Urinary bladder (tissue), 4 donors: ENCODE data around the gene RPTOR. TPM values are rescaled to one million over a fixed set of nuclear protein-coding genes. Genes with fewer than 3 reads are reported as not detected.
"Not testable (repeated sequence)": the region's sequence is repeated elsewhere in the genome, so short reads cannot be mapped to it uniquely, and the experiment has no call there.

ENCODE experiments used
- DNase-seq: peaks from one replicate; pipeline ENCODE4 v3.0.0-alpha.2; 2015; ENCODE audit errors: extremely low spot score
- H3K27ac ChIP-seq: one replicate; pipeline ENCODE4 v1.5.1; 2013; ENCODE audit warnings: low read depth, mild to moderate bottlenecking, moderate library complexity
- H3K36me3 ChIP-seq: one replicate; pipeline ENCODE4 v1.6.1; 2013; ENCODE audit warnings: mild to moderate bottlenecking, moderate library complexity; ENCODE audit not compliant: insufficient read depth
- H3K4me1 ChIP-seq: one replicate; pipeline ENCODE4 v1.6.1; 2013; ENCODE audit warnings: mild to moderate bottlenecking, moderate library complexity; ENCODE audit not compliant: insufficient read depth
- H3K4me3 ChIP-seq: one replicate; pipeline ENCODE4 v1.5.1; 2013; ENCODE audit warnings: low read depth, low read length
- WGBS: extraction: QIAGEN DNeasy Blood & Tissue Kit; methylation state at CpG from one replicate; pipeline ENCODE4 v1.1.7; 2013; 5-methylcytosine and 5-hydroxymethylcytosine counted together
- polyA plus RNA-seq: library from polyadenylated mRNA; stranded (reverse); fragments of 200-250 nt; gene quantifications from one replicate; pipeline ENCODE4 v1.2.3, GENCODE V29; 2013
- total RNA-seq: library from RNA; depleted of rRNA; stranded (reverse); fragments of >200 nt; gene quantifications from one replicate; pipeline ENCODE4 v1.2.3, GENCODE V29; 2014
- donor health status: healthy with polysubstance abuse.
- donor health status: healthy.

RPTOR gene
- total and polyA plus RNA-seq, 2 donors = 23.5 to 54.1 TPM

DNA sequence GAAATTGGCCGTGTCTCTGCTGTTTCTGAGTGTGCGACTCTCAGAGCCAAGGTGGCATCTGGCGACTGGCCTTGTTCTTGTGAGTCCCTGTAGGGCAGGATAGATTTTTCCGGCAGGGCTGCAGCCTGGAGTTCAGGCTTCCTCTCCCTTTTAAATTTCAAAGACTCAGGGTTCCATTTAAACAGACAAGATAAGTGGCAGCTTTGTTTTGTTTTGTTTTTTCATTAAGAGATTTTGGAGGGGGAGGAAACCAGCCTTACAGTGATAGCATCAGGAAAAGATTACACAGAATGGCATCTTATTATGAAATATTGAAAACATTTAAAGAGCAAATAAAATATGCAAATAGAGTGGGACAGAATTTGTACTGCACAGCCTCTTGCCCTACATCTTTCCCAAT is 151.3 kb downstream of the RPTOR start:
- Histone ChIP-seq H3K36me3 (no peaks in the 10 kb centered on the region), H3K27ac (no peak overlapping the region), H3K4me3 (no peak overlapping the region), H3K4me1 (no peaks in the 10 kb centered on the region)
- no peak for DNase-seq
- 61% methylated on average over 4 of the region's 4 CpGs for WGBS

DNA sequence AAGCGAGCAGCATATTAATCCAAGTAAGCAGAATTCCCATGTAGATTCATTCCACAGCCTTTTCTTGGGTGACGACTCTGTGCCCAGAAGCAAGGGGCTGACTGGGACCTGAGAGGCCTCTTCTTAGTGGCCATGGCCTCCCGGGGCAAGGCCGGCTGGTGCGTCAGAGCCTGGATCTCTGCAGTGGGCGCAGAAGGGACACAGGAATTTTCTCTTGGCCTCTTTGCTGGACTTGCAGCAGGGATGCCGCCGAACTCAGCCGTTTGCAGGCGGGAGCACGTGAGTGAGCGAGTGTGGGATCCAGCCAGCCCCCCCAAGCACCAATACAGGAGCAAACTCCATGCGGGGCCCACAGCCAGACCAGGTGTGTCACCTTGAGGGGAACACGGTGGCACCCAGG is 151.8 kb downstream of the RPTOR start:
- 76% methylated on average over 14 of the region's 14 CpGs for WGBS
- no peak overlapping the region for H3K27ac ChIP-seq
- H3K36me3 ChIP-seq = no peaks in the 10 kb centered on the region
- no peak overlapping the region for H3K4me3 ChIP-seq
- no peaks in the 10 kb centered on the region for H3K4me1 ChIP-seq
- no peak for DNase-seq

DNA sequence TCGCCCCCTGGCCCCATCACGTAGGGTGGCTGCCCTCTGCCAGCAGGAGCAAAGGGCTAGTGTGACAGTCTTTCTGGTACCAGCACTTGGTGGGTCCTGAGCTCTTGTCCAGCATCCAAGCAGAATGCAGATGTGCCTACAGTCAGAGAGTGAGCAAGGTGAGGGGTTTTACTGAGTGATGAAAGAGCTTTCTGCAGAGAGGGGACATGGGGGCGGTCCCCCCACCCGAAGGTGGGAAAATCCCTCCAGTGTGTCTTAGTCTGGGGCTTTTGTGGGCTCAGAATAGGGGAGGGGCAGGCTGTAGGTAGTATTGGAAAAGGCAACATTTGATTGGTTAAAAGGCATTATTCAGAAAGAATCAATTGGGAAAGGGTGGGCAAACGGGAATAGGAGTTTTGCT is 152.3 kb downstream of the RPTOR start:
- DNase-seq = no peak
- WGBS = 91% methylated on average over 5 of the region's 5 CpGs
- Histone ChIP-seq H3K4me1 (no peaks in the 10 kb centered on the region), H3K27ac (no peak overlapping the region), H3K4me3 (no peak overlapping the region), H3K36me3 (no peaks in the 10 kb centered on the region)

DNA sequence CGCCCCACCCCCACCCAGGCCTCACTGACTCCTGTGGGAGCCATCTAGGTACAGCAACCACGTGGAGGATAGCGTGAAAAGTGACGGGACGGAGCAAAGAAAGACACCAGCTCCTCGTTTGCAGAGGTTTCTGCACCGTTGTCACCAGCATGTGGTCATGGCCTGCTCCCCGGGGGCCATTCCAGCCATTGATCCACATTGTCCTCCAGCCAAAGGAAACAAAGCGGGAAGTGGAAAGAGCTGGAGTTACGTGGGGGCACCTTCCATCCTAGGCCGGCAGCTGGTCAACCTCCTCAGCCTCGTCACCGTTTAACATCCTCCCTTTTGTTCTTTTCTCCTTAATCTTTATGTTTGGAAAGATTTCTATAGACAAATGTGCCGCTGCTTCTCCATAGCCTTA is 153.7 kb downstream of the RPTOR start:
- H3K36me3 ChIP-seq = no peaks in the 10 kb centered on the region
- H3K4me1 ChIP-seq = no peaks in the 10 kb centered on the region
- H3K4me3 ChIP-seq = no peak overlapping the region
- no peak for DNase-seq
- 86% methylated on average over 14 of the region's 14 CpGs for WGBS
- H3K27ac ChIP-seq = no peak overlapping the region

DNA sequence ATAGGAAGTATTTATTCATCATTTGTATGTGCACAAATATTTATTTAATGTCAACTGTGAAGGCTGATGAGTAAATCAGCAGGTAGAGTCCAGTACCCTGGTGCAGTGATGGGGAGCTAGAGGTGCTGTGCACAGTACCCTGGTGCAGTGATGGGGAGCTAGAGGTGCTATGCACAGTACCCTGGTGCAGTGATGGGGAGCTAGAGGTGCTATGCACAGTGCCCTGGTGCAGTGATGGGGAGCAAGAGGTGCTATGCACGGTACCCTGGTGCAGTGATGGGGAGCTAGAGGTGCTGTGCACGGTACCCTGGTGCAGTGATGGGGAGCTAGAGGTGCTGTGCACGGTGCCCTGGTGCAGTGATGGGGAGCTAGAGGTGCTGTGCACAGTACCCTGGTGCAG is 154.6 kb downstream of the RPTOR start:
- WGBS = 95% methylated on average over 3 of the region's 3 CpGs
- not testable (repeated sequence) for H3K4me1 ChIP-seq, H3K4me3 ChIP-seq, DNase-seq, H3K27ac ChIP-seq, H3K36me3 ChIP-seq

DNA sequence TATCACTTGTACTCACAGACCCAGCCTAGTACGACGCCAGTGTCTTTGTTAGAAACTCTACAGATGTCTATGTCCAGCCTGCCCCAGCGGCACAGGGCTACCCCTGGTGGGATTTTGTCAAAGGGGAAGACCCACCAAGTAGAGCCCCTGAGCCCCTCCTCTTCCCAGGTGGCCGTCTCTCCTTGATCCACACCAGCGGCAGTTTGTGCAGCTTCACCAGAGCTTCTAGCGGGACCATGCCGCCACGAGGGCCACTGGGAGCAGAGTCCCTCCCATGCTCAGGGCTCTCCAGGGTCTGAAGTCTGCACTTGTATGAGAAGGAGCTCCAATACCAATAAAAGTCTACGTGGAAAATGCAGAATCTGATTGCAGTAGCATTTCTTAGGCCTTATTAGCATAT is 157.1 kb downstream of the RPTOR start:
- 93% methylated on average over 9 of the region's 9 CpGs for WGBS

DNA sequence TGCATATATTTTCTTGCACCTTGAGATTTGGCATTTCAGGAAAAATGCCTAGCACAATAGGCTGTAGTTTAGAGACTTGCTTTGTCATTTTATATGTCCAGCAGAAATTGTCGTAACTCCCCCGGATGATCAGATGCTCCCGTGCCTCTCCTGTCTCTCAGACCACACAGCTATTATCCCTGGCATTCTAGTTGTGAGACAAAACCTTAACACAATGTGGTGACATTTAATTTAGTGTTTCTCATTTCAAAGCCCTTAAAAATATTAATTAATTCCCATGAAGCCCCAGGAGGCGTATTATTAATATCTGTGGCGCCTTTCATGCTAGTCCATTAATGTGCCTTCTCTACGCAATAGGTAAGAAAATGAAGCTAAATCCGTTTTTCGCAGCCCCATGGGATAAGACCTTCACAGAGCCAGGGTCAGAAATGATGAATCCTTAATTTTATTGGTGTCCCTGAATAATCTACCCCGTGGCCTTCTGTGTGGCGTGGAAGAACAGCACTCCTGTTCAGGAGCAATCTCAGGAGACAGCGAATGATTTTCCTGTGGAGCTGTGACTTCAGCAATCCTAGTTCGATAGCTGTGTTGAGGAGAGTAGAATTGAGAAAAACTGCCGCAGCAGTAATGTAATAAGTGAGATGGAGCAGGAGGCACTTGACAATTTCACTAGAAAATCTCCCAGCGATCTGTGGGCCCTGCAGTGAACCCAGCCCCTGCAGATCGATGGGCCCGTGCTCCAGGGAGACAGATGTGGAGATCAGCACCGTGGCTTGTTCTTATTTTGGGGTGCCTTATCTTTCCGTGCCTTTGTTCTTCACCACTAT is 157.9 kb downstream of the RPTOR start:
- Histone ChIP-seq H3K4me3 (no peak overlapping the region), H3K36me3 (no peaks in the 10 kb centered on the region), H3K27ac (no peak overlapping the region), H3K4me1 (no peaks in the 10 kb centered on the region)
- no peak for DNase-seq
- 86% methylated on average over 18 of the region's 18 CpGs for WGBS

More for the DNA sequence above, 157.1 kb downstream of the RPTOR start:
- Histone ChIP-seq H3K27ac (no peak overlapping the region), H3K36me3 (no peaks in the 10 kb centered on the region), H3K4me3 (no peak overlapping the region), H3K4me1 (no peaks in the 10 kb centered on the region)
- DNase-seq = no peak

DNA sequence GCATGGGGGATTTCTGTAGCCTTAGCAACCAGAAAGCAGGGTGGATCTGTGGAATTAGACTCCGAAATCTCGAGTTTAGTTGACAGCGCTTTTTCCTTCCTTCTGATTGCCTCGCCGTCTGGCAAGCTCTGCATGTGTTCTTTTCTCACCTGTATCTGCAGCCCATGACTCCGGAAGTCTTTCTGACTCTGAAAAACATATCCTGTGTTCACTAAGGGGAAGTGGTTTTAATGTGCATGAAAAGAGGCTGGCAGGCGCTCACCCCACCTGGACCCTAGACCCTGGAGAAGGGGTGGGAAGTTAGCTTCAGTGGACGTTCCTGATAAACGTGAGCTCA is 158.5 kb downstream of the RPTOR start:
- WGBS = 74% methylated on average over 9 of the region's 9 CpGs
- Histone ChIP-seq H3K36me3 (no peaks in the 10 kb centered on the region), H3K4me1 (no peaks in the 10 kb centered on the region), H3K27ac (no peak overlapping the region), H3K4me3 (no peak overlapping the region)
- DNase-seq = no peak

DNA sequence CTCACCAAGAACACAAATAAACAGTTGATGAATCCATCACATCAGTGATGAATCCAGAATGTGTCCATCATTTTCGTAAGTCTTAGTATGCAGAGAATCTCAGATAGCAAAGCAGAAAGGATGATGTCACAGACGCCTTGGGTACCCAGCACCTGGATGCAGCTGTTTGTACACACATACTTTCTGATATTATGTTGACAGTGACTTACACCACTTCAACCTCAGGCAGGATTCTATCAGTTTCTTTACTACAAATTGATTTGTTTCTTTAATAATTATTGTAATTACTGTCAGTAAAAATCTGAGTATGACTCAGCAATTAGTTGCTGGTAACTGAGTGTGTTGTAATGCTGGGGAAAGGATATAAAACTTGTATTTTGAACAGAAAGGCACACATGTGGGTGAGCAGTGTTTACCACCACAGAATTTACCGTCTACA is 159.8 kb downstream of the RPTOR start:
- no peaks in the 10 kb centered on the region for H3K36me3 ChIP-seq
- H3K27ac ChIP-seq = no peak overlapping the region

DNA sequence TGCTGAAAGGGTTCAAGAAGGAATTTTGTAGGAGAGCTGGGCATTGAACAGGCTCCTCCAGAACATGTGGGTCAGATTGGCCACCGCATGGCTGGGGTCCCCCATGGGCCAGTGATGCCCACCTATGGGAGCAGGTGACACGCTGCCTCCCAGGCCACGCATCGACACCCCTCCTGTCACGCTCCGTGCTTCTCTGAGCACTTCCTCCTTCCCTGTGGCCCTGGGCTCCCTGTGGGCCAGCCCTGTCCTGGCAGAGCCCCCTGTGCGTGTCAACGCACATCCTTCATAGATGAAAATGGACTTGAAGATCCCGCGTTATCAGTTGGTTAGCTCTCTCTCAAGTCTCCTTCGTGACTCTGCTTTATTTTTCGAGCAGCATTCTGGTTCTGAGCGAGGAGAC is 160.3 kb downstream of the RPTOR start:
- Histone ChIP-seq H3K27ac (no peak overlapping the region), H3K4me3 (no peak overlapping the region), H3K36me3 (no peaks in the 10 kb centered on the region), H3K4me1 (no peaks in the 10 kb centered on the region)
- no peak for DNase-seq
- WGBS = 95% methylated on average over 13 of the region's 13 CpGs

More for the DNA sequence above, 159.8 kb downstream of the RPTOR start:
- 73% methylated on average over 3 of the region's 3 CpGs for WGBS
- Histone ChIP-seq H3K4me1 (no peaks in the 10 kb centered on the region), H3K4me3 (no peak overlapping the region)
- DNase-seq = no peak

DNA sequence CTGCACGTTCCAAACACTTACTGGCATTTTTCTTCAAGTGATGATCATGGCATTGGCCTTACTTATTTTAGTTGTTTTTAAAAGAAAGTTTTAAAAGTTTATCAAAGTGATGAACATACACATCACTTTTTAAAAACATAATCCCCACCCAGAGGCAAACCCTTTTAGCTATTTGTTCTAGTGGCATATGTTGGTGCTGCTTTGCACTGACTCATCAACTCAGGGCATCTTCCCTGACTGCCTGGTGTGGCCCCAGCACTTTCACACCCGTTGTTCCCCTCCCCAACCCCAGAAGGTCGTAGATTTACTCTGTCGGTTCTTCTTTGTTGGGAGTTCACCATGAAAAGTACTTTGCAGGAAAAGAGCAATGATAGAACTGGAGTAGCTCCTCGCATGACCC is 161.3 kb downstream of the RPTOR start:
- no peak for DNase-seq
- 67% methylated on average over 5 of the region's 5 CpGs for WGBS
- Histone ChIP-seq H3K4me1 (no peaks in the 10 kb centered on the region), H3K27ac (no peak overlapping the region), H3K4me3 (no peak overlapping the region), H3K36me3 (no peaks in the 10 kb centered on the region)

DNA sequence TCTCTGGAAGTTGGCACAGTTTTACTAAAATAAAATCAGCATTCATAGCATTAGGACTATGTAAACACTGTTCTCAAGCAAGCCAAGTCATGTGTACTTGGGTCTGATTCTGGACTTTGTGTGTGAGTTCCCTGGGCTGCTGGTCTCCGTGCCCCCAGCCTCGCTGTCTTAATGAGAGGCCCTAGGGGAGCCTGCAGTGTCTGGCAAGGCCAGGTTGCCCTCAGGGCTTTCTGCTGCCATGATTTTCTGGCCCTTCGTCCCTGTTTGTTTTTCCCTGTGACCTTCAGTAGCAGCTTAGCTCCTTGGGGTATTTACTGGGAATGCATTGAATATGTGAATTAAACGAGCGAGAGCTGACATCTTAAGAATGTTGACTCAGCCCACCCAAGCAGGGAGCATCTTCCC is 161.8 kb downstream of the RPTOR start:
- no peaks in the 10 kb centered on the region for H3K36me3 ChIP-seq
- H3K27ac ChIP-seq = no peak overlapping the region
- no peaks in the 10 kb centered on the region for H3K4me1 ChIP-seq
- 55% methylated on average over 5 of the region's 5 CpGs for WGBS
- DNase-seq = no peak
- H3K4me3 ChIP-seq = no peak overlapping the region

DNA sequence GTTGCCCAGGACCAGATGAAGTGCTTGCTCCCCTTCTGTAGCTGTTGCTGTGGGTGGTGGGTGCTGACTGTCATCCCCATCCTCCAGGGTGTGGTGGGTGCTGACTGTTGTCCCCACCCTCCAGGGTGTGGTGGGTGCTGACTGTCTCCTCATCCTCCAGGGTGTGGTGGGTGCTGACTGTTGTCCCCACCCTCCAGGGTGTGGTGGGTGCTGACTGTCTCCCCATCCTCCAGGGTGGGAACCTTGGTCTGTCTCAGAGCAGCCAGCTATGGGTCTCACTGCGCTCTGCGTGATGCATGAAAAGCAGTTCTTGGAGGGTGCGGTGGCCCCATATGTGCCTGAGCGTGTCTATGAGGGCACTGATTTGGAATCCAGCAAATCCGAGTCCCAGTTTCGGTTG is 163.8 kb downstream of the RPTOR start:
- no peak for DNase-seq
- no peak overlapping the region for H3K4me3 ChIP-seq
- no peaks in the 10 kb centered on the region for H3K36me3 ChIP-seq
- no peak overlapping the region for H3K27ac ChIP-seq
- no peaks in the 10 kb centered on the region for H3K4me1 ChIP-seq
- 89% methylated on average over 6 of the region's 6 CpGs for WGBS

DNA sequence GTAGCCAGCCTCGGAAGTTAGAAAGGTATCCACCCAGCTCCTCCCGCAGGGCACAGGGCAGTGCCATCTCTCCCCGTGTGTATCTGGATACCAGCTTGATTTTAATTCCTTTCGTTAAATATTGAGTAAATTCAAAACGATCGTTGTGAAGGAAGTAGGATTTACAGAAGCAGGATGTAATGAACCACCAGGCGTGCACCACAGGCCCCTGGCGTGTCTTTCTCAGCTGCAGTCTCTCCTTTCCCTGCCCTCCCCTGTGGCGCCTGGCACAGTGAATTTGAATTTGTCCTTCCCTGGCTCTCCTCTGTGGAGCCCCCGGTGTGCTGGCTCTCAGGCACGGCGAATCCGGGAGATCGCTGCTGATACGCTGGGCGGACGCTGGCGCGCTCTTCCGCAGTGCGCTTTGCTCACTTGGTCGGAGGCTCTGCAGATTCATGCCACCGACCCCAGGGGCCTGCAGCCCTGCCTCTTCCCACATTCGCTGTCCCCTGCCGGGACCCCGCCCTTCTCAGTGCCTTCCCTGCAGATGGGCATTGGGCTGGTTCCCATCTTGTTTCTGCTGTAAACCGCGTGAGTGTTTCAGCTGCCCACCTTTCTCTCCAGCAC is 164.6 kb downstream of the RPTOR start:
- no peak for DNase-seq
- Histone ChIP-seq H3K36me3 (no peaks in the 10 kb centered on the region), H3K4me1 (no peaks in the 10 kb centered on the region), H3K4me3 (no peak overlapping the region), H3K27ac (no peak overlapping the region)
- 92% methylated on average over 28 of the region's 28 CpGs for WGBS
